GM21786 (cell line): ENCODE results near the gene IQGAP1.
"Not testable (repeated sequence)": the region's sequence is repeated elsewhere in the genome, so short reads cannot be mapped to it uniquely, and the experiment has no call there.

Source experiments
- ATAC-seq: cut with Tn5 transposase; IDR thresholded peaks from one replicate; pipeline ENCODE4 v1.9.1; 2021; ENCODE audit not compliant: unreplicated experiment

IQGAP1 gene

GRCh38 chr15:90387534-90388461 is at the start of gene IQGAP1:
Gene IQGAP1 (plus strand): TSS chr15:90388242. CDS start chr15:90388342, 100 bp downstream.
- ATAC-seq = peak; percentile 96

DNA sequence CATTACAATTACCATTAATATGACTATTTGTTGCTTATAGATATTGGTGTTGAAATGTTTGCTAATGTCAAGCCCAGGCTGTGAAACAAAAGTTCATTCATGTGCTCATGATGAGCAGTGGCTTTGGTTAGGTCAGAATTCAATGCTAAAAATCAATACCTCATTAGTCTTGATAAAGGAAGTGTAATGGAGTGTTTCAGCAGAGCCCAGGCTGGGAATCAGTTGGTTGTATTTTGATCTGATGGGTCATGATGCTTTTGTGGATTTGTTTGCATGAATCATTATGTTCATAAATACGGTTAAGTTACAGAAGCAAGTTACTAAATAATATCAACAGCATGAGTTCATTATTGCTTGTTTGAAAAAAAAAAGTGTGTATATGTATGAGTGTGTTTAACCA is 49.5 kb upstream of the IQGAP1 start:
- ATAC-seq = no peak

- no peak for ATAC-seq
These were observed 47.7 kb upstream of the IQGAP1 start for GRCh38 chr15:90340345-90340744.

DNA sequence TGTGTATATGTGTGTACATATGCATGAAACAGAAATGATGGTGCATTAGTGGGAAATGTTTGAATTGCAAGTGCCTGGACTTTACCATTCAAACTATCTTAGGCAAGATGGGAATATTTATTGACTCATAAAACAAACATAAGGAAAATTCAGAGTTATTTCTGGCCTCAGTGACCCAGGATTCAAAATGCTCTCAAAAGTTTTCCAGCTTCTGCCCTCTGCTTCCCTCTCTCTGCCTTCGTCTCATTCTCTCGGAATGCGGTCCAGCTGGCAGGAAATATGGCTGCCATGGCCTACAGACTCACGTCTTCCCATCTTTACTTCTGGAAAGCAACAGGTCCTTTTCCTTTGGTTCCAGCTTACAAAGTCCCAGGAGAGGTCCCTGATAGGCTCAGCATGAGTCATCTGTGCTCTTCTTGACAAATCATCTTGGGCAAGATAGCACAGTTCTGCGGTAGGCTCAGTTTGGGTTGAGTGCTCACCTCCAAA is 44.7 kb upstream of the IQGAP1 start:
- ATAC-seq = no peak

- ATAC-seq = no peak
These were observed 43.4 kb upstream of the IQGAP1 start for GRCh38 chr15:90344662-90345061.

DNA sequence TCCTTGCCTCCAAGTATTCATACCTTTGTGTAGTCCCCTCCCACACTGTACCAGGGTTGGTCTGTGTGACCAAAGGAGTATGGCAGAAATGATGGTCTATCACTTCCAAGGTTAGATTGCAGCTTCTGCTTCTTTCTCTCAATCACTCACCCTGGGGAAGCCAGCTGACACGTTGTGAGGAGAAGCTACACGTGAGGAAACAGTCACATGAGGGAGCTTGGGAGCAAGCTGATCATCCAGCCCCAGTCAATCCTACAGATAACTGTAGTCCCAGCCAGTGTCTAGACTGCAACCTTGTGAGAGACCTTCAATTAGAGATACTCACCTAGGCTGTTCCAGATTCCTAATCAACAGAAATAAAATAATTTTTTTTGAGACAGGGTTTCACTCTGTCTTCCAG is 42.2 kb upstream of the IQGAP1 start:
- ATAC-seq = no peak

DNA sequence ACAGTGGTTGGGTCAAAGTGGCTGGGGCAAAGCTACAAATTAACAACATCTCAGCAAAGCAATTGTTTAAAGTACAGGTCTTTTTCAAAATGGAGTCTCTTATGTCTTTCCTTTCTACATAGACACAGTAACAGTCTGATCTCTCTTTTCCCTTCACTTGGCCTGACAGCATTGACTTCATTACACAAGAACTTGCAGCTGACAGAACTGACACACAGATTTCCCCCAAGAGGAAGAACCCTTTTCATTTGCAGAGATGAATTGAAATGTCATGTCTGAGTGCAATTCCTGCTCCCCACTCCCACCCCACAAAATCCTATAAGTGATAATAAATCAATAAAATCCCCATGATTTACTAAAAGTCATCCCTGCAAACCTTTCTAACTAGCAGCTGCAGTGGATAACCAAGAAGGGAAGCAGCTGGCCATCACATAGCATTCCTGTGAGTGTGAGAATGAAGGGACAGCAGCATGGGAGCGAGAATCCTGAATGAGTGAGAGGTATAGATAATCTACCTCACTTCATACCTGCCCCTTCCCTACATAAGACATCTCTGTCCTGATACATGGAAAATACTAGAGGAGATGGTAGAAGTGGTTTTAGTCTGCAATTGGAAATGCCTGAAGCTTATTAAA is 40.5 kb upstream of the IQGAP1 start:
- ATAC-seq = not testable (repeated sequence)

- no peak for ATAC-seq
These were observed 39.6 kb upstream of the IQGAP1 start for GRCh38 chr15:90348456-90348855.

- ATAC-seq = no peak
These were observed 39.0 kb upstream of the IQGAP1 start for GRCh38 chr15:90349072-90349471.

DNA sequence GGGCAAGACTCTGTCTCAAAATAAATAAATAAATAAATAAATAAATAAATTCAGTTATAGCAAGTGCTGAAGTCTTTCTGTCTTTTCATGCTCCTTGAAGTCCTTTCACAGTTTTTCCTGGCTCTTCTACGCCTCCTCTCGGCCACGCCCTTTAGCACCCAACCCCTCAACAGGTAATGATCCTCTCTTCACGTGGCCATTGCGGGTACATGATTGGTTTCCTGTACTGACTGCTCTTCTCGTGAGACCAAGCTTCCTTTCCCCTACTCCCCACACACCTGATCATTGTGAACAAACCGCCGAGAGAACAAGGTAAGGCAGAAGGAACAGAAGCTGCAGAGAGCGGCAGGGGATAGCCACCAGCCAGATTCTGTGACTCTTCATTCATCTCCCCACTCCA is 38.2 kb upstream of the IQGAP1 start:
- ATAC-seq = no peak

GRCh38 chr15:90351479-90352106 is 36.4 kb upstream of the IQGAP1 start:
- no peak for ATAC-seq

DNA sequence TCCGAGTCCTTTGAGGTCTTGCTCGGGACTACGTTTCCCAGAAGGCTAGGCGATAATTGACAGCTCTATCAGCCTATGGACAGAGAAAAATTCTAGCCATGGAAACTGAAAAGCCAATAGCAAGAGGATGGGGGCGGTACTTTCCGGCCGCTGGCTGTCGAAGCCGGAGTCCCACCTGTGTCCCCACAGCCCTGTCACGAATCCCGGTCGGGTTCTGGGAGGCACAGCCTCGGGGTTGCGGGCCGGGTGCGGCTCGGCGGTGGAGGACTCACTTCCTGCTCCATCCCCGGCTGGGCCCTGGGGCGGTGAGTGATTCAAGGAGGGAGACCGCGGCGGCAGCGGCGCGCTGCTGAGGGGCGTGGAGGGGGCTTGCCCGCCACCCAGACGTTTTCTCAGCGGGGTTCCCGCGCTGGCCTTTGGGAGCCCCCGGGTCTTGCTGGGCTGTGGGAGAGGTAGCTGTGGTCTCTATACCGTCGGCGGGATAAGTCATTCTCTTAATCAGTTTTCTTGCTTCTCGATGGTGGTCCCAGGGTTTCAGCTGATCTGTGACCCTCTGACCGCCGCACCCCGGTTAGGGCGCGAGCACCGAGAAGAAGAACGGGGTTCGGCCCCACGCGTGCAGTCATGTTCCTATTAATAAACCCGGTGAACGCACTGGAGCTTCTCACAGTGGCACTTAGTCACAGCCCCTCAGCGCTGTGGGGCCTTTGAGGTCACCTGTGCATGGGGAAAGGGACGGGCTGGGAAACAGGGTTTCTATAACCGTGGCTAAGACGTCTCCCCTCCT is 35.7 kb upstream of the IQGAP1 start, which contains the start of gene ZNF774:
TSS of gene ZNF774 (plus strand) at position 178 of the 787 bp plus-strand sequence. CDS start 2,377 bp downstream, outside the sequence.
- ATAC-seq = peak; percentile 98

- no peak for ATAC-seq
These were observed 33.1 kb upstream of the IQGAP1 start for GRCh38 chr15:90354986-90355385.

GRCh38 chr15:90358124-90359033 is 29.7 kb upstream of the IQGAP1 start:
- ATAC-seq = no peak

- no peak for ATAC-seq
These were observed 27.3 kb upstream of the IQGAP1 start for GRCh38 chr15:90360746-90361145.

DNA sequence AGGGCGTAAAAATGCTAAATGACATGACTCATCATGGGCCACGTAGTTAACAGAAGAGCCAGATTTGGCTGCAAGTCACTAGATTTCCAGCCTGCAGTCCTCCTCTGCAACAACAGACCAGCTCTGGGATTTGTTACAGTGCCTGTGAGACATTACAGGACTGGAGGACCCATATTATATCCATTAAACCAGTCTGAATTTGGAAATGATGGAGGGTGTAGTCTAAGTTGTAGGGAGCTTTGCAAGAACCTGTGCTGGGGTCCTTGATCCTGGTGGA is 25.2 kb upstream of the IQGAP1 start:
- ATAC-seq = no peak

DNA sequence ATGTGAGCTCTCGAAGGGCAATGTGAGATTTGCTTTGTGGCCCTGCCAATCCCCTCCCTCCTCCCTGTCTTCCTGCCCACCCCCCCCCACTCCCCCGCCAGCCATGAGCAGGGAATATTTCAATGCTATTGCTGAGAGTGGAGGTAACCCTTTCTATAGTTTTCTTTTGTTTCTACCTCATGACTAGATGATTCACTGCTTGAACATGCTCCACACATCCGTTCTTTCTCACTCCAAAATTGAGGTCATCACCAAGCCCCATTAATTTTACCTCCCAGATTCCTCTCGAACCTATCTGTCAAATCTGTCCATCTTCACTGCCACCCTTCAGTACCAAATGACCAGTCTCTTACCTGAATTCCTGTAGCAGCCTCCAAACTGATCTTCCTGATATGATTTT is 23.8 kb upstream of the IQGAP1 start:
- no peak for ATAC-seq

DNA sequence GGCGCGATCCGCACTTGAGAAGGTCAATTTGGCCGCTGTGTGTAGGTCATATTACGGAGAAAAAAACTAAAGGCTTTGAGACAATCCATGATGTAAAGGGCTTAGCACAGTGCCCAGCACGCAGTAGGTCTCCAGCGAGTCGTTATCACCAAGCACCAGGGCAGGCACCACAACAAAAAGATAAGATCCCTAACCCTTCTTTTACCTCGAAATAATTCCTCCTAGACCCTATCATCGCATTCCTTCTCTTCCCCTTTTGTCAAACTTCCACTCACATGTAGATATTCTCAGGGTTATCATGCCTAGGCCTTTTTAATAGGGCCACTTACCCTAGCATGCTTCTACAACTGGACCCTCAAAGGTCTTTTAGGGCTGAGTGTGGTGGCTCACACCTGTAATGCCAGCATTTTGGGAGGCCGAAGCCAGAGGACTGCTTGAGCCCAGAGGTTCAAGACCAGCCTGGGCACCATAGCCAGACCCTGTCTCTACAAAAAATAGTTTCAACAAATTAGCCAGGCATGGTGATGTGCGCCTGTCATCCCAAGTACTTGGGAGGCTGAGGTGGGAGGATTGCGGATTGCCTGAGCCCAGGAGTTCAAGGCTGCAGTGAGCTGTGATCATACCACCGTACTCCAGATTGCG is 22.5 kb upstream of the IQGAP1 start:
- ATAC-seq = no peak

DNA sequence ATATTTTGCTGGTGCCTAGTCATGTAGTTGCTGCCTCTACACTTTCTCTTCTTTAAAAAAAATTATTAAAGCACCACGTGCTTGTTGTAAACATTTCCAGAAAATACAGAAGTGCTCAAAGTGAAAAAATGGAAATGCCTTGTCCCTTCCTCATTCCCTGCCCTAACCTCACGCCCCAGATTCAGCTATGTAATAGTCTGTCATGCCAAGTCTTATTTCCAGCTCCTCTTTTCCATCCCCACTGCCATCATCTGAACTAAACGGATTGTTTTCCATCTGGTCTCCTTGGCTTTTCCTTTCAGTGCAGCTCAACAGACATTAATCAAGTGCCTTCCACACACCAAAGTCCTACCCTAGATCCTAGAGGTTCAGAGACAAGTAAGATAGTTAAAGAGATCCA is 20.5 kb upstream of the IQGAP1 start:
- no peak for ATAC-seq
